GM19397 (cell line): ENCODE results near the gene TTC23L.
"Not testable (repeated sequence)": the region's sequence is repeated elsewhere in the genome, so short reads cannot be mapped to it uniquely, and the experiment has no call there.

ENCODE experiments used
- ATAC-seq: cut with Tn5 transposase; IDR thresholded peaks from one replicate; pipeline ENCODE4 v1.9.1; 2021; ENCODE audit warnings: mild to moderate bottlenecking, moderate library complexity; ENCODE audit not compliant: unreplicated experiment

TTC23L gene, protein sequence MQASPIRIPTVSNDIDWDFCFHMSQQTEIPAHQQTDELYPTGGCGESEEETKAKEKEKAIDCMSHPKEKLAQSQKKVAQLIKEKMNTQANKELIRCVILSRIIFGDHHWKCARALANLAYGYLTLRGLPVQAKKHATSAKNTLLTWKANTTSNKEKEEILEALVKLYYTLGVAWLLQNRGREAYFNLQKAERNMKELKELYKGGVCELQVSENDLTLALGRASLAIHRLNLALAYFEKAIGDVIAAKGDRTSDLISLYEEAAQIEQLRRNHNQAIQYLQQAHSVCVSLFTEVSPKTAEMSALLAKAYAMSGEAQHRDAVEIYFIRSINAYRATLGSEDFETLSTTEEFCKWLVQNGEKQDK

DNA sequence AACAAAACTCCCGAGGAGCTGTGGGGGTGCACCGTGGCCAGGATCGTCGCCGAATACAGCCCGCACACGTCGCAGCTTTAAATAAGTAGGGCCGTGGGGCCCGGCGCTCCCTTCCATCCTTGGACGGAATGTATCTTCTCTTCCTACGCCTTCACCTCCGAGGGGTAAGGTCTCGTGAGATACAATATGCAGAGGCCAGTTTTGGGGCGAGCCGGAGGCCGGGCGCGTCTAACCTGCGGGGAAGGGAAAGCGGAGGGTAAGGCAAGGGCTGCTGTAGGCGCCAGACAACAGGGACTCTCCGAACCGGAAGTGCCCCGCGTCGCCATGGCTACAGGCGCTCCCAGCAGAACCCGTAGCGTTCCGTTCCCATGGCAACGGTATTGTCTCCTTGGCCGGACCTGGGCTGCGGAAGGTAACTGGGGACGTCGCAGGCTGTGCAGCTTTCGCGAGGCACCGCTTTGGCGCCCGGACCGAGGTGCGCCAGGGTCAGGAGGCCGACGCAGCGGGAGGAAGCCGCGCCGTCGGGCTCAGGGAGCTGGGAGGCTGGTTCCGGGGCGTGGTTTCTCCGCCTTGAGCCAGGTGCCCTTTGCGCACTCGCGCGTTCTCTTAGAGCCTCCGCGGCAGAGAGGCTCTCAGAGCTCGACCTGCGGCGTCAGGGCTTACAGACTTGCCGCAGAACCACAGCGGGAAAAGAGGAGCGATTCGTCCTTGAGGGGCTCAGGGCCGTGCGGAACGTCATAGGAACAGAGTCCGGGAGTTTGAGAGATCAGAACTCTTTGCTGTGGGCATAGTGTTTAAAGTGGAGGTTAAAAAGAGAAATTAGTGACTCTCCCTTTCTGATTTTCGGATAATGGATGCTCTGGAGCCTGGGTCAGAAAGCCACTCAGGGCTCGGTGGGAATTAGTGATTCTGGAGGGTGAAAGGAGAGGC lies at the start of gene TTC23L:
Gene TTC23L, plus strand, starts transcription at position 380 of the 930 bp plus-strand sequence. CDS start 1,508 bp downstream, outside the sequence.
- peak; percentile 98 for ATAC-seq

DNA sequence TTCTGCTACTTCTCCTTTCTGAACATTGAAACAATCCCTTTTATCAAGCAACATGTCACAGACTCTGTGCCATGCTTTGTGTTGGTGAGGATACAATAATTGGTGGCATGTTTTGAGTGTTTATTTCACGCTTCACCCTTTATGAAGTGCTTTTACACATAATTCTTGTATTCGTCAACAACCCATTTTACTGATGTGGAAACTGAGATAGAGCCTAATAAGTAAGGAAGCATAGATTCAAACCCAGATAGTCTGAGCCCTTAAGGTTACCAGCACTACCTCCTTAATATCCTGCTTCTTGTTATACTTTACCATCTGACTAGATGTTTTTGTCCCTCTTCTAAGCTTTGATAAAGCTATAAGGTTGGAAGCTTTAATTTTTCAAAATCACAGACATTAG lies 49.3 kb upstream of the TTC23L start:
- no peak for ATAC-seq

DNA sequence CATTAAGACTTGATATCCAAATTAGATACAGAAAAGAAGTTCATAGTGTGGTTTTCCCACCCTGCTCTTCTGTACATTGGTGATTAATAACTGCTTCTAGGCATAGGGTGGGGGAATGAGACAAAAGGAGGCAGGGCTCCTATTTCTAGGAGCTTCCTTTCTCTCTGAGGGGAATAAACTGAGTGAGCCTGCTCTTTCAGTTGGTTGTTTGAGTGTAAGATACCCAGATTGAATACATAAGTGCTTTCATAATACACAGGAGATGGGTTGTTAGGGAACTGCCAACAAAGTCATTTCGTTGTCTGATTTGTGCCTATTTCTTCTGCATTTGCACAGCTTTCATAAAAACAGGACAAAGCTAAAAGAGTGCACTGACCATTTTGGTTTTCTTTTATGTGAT lies 48.9 kb upstream of the TTC23L start:
- ATAC-seq, result no peak

DNA sequence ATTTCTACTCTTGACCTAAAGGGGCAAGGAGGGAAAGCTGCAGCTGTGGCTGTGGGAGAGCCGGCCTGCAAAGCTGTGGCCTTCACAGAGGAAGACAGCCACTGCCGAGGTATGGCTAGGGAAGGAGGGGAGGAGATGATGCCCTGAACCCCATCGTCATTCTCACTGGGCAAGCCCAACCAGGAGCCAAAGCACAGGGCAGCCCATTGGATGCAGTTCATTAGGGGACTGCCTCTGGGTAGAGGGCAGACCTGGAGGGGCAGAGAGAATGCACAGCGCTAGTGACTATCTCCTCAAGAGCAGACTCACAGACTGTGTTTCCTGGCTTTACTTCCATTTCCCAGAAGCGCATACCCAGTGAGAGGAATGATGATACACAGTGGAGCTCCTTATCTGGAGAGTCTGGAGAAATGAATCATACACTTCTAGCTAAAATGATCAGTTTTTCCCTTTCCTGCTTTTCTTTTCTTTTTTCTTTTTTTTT lies 47.2 kb upstream of the TTC23L start:
- ATAC-seq, result no peak

DNA sequence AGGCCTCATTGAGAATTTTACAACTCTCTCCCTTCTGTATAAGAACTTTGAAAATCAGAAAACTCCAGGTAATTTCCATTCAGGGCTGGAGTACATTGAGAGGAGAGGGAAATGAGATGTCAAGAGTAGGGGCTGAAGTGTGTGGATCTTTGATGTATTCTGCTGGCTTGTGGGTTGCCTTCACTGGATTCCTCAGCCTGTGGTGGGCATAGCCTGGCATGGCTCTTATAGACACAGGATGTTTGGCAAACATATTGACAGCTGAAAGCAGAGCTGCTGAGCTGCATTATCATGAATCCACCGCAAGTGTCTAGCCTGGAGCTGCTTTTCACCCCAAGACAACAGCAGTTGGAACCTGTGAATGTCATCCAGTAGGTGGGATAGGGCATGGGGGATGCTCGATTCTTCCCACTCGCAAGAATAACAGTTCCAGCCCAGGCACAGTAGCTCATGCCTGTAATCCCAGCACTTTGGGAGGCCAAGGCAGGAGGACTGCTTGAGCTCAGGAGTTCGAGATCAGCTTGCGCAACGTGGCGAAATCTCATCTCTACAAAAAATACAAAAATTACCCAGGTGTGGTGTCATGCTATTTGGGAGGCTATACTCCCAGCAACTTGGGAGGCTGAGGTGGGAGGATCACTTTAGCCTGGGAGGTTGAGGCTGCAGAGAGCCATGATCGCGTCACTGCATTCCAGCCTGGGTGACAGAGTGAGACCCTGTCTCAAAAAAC lies 36.0 kb upstream of the TTC23L start:
- no peak for ATAC-seq

DNA sequence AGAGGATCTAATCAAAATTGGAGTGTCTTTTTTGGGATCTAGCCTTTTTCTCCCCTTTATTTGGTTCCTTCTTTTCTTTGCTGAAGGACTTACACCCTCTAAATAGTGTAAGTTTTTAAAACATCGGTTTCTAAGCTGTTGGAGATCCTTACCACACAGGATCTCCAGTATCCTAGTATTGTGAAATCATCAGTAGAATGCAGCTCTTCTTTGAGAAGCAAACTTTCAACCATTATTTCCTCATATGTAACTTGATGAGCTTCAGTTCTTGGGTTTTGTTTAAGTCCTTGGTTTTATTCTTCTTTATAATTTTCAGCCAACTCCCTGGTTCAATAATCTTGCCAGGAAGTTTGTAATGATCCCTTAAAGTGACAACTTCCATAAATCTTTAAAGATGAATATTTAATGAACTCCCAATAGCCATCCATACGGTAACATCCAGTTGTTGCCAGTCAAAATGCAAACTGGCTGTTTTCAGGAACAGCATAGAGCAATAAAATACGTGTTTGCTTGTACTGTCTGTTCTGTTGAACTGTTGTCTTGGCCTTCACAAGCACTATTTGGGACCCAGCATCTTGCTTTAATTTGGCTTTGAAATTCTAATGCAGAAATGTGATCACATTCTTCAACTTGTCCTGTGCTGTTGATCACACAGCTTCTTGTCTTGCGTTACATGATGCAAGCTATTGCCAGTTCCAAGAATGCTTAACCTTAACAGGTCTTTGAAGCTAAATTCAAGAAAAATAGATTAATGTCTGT lies 34.8 kb upstream of the TTC23L start:
- ATAC-seq, result no peak

DNA sequence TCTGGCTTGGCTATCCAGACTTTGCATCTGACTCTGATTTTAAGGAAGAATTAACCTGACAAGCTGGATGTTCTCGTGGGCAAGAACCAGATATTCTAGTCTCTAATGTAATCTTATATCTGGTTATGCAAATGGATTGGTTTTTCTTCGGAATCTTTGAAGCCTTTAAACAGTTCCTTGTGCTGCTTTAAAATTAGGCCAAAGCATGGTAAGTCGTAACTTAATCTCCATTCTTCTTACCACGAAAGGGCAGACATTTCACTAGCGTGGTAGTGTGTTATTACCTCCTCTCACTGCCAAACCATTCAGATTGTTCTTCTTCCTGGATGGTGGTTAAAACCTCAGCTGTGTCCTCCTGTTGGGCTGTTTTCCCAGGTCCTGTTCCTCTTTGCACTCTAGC lies 34.1 kb upstream of the TTC23L start:
- ATAC-seq, result no peak

DNA sequence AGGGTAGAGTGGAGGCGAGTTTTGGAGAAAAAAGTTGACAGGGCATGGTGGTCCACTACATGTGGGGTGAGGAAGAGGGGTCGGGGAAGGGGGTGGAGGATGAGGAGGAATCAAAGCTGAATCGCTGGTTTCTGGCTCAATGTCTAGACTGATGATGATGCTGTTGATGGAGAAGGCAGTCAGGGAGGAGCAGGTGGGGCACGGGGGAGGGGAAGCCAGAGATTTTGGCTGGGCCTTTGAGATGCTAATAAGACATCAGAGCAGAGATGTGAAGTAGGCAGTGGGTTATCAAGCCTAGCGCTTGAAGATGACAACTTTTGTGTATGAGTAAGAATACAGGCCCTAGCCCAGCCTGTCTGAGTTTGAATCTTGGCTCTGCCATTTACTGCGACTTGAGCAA lies 32.4 kb upstream of the TTC23L start:
- no peak for ATAC-seq

DNA sequence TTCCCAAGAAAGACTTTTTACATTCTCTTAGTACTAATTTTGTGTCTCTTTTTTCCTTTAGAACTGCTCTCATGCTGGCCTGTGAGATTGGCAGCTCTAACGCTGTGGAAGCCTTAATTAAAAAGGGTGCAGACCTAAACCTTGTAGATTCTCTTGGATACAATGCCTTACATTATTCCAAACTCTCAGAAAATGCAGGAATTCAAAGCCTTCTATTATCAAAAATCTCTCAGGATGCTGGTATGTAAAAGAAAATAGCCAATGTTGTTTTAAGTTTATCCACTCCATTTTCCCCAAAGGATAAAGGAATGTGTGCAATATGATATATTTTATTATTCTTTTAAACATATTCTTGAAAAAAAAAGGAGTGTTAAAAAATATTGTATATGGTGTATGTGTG lies 27.3 kb upstream of the TTC23L start:
- no peak for ATAC-seq

DNA sequence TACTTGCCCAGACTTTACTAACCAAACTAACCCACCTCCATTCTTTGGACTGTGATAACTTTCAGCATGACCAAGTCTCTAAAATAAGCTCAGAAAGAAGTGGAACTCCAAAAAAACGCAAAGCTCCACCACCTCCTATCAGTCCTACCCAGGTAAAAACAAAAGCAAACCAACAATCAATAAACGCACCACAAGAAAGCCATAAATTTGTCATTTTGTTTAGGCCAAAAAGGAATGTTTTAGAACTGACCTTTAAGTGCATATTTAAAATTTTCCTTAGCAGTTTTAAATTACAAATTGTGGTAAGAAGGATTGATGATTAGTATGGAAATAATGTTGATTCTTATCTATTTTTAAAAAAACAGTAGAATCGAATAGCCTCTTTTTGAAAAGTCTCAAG lies 25.5 kb upstream of the TTC23L start:
- ATAC-seq, result no peak

DNA sequence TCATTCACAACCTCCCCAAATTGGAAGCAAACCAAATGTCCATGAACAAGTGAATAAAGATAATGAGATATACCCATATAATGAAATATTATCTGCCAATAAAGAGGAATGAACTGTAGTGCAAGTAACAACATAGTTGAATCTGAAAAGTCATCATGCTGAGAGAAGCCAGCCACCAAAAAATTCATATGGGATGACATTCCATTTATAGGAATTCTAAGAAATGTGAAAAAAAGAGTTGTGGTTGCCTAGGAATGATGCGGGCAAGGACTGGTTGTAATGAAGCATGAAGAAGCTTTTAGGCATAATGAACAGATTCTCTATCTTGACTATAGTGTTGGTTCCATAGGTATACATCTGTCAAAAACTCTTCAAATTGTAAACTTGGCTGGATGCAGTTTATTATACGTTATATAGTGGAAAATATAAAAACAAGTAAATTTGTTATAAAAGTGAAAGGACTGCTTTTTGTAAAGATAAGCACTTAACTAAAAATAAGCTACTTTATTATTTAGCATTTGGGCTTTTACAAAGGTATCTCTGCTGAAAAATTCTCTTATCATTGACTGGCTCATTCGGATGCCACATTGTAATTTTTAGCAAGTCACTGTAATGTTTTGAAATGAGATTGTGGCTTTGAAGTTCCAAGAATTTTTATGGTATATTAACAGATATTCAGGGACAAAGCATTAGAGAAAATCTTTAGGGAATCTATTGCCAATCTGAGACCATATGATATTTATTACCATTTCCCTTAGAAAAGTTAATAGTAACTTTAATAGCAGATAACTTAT lies 21.2 kb upstream of the TTC23L start:
- no peak for ATAC-seq

DNA sequence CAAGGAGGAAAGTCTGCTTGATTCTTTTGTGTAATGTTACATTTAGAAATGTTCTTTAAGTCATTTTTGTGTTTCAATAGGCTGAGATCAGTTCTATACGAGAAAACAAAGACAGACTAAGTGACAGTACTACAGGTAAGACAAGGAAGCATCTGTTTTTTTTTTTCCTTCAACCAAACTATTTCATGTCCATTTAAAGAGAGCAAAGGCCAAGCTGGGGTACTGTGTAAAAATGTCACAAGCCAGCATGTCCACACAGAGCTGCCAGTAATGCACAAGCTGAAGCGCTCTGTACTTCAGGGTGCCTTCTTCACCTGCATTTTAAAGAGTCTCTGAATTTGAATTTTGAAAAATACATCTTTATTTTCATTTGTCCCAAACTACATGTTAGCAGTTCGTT lies 20.2 kb upstream of the TTC23L start:
- ATAC-seq, result no peak

DNA sequence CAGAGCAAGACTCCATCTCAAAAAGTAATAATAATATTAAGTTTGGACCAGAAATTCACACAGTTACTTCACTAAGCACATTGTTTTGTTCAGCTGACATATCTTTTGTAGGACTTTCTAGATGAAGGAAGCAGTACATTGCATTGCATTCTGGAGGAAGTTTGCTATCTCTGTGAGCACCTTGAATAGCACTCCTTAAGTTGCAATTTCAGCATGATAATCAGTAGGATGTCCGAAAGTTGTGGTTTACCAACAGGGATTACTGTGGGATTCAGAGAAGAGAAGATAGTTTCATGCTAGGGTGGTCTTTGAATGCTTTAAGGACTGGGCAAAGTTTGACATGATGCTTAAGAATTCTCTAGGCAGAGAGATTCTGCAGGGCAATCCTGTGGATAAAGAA lies 18.4 kb upstream of the TTC23L start:
- ATAC-seq, result no peak

DNA sequence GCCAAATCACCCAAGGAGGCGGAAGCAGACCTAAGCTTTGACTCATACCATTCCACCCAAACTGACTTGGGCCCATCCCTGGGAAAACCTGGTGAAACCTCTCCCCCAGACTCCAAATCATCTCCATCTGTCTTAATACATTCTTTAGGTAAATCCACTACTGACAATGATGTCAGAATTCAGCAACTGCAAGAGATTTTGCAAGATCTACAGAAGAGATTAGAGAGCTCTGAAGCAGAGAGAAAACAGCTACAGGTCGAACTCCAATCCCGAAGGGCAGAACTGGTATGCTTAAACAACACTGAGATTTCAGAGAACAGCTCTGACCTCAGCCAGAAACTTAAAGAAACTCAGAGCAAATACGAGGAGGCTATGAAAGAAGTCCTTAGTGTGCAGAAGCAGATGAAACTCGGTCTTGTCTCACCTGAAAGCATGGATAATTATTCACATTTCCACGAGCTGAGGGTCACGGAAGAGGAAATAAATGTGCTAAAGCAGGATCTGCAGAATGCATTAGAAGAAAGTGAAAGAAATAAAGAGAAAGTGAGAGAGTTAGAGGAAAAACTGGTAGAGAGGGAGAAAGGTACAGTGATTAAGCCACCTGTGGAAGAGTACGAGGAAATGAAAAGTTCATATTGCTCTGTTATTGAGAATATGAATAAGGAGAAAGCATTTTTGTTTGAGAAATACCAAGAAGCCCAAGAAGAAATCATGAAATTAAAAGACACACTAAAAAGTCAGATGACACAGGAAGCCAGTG lies 15.8 kb upstream of the TTC23L start:
- ATAC-seq, result no peak

DNA sequence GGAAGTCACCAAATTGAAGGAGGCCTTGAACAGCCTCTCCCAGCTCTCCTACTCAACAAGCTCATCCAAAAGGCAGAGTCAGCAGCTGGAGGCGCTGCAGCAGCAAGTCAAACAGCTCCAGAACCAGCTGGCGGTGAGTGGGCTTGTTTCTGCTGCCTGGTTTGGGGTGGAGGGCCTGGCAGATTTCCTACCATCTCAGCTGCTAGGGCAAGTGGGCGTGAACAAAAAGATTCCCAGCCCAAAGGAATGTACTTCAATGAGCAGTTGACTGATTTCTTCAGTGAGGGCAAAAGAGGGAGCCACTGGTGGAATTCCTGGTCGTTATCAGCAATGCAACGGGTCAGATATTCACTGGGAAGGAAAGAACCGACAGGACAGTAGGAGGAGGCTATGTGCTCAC lies 12.6 kb upstream of the TTC23L start:
- ATAC-seq, result no peak

DNA sequence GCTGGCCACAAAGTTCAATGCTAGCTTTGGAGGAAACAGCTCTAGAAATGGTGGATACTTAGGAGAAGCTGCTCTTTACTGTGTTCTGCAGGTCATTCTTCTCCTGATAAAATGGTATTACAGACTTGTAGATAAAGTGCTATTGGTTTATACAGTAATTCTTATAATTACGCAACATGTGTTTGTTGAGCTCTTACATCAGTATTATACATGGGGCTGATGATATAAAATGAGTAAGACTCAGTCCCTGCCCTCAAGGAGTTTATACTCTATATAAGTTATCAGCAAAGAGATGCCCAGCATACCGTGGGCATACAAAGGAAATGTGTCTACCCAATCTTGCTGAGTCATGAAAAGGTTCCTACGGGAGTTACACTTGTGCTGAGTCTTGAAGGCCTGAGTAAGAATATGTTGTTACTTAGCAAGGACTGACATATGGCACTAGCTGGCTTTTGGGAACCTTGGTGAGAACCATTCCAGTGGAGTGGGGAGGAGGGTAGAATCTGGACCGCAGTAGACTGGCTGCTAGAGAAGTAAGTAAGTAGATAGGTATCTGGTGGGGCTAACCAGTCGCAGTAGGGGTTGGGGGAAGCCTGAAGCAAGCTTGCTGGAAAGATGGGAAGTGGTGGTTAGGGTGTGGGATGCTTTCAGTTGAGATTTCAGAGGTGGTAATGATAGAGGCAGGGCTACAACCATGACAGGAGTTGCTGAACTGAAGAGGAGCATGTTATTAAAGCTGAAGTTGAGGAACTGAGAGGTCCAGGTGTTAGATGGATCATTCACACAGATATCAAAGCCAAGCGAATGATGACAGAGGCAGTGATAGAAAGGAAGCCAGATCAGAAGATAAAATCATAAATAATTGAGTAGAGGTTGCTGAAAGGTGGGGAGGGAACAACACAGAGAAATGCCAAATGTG lies 11.1 kb upstream of the TTC23L start:
- no peak for ATAC-seq

DNA sequence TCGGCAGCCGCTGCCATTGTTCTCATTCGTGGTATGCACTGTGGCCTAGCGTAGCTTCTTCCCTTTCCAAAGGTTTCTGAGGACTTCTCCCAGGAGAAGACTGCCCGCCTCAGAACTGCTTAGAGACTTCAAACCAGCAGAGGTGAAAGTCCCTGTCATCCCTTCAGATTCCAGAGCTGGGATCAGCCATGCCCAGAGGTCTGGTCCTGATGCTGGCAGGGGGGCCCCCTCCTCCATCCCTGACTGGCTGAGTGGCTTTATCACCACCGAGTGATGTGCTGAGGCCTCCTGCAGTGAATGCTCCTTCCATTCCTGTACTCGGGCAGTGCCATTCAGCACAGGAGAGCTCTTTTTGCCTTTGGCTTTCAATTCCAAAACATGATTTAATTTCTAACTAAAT lies 8.1 kb upstream of the TTC23L start:
- ATAC-seq, result not testable (repeated sequence)

DNA sequence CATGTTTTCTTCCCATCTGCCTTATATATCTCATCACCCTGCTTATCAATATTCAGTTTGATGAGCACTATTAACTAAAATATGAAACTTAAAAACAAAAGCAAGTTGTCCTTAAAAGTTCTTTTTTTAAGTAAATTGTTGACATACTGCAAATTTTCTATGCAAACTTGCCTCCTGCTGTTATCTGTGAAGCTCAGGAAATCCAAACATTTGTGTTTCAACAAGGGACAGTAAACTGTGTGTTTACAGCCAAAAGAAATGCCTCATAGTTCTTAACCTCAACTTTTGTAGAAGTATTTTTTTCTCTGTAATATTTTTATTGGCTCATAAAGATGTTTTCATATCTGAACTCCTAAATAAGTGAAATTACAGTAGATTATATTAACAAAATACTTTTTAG lies 7.7 kb upstream of the TTC23L start:
- no peak for ATAC-seq
